Fibroblast of skin of left quadriceps (primary cell): ENCODE data around the gene ARHGAP29.

Experiments used
- DNase-seq, 2 experiments: peaks; one replicate each; pipeline ENCODE4 v3.0.0-alpha.2; 2013; ENCODE audit warnings: low read depth in 2 of 2

ARHGAP29 gene

GRCh38 chr1:94237291-94238226, at the start of gene ARHGAP29:
Gene ARHGAP29 (minus strand): TSS chr1:94237584. CDS start chr1:94231611, 5,973 bp downstream.
- peak; percentile 25 to 33 for DNase-seq

GRCh38 chr1:94286864-94287437, 49.6 kb upstream of the ARHGAP29 start:
- no peak for DNase-seq

GRCh38 chr1:94285031-94285654, 47.8 kb upstream of the ARHGAP29 start:
- DNase-seq = no peak

- no peak for DNase-seq
These were observed 47.1 kb upstream of the ARHGAP29 start for GRCh38 chr1:94284476-94284875.

GRCh38 chr1:94283462-94283861, 46.1 kb upstream of the ARHGAP29 start:
- no peak for DNase-seq

GRCh38 chr1:94282143-94282711, 44.8 kb upstream of the ARHGAP29 start:
- DNase-seq = no peak

GRCh38 chr1:94281361-94282142, 44.2 kb upstream of the ARHGAP29 start:
- no peak for DNase-seq

GRCh38 chr1:94280541-94280940, 43.2 kb upstream of the ARHGAP29 start:
- no peak for DNase-seq

- DNase-seq = no peak
These were observed 42.1 kb upstream of the ARHGAP29 start for GRCh38 chr1:94279462-94279861.

GRCh38 chr1:94279038-94279437, 41.7 kb upstream of the ARHGAP29 start:
- DNase-seq = no peak

GRCh38 chr1:94276988-94277434, 39.6 kb upstream of the ARHGAP29 start:
- DNase-seq = no peak

GRCh38 chr1:94275083-94275482, 37.7 kb upstream of the ARHGAP29 start:
- DNase-seq = no peak

GRCh38 chr1:94274561-94274960, 37.2 kb upstream of the ARHGAP29 start:
- DNase-seq = no peak

- no peak for DNase-seq
These were observed 35.7 kb upstream of the ARHGAP29 start for GRCh38 chr1:94273111-94273510.

GRCh38 chr1:94272388-94272787, 35.0 kb upstream of the ARHGAP29 start:
- no peak for DNase-seq

- DNase-seq = no peak
These were observed 34.0 kb upstream of the ARHGAP29 start for GRCh38 chr1:94271373-94271772.

- DNase-seq = peak; percentile 50 to 62
These were observed 33.4 kb upstream of the ARHGAP29 start for GRCh38 chr1:94270801-94271203.

GRCh38 chr1:94269921-94270320, 32.5 kb upstream of the ARHGAP29 start:
- DNase-seq = no peak

- no peak for DNase-seq
These were observed 28.5 kb upstream of the ARHGAP29 start for GRCh38 chr1:94265906-94266305.

GRCh38 chr1:94265011-94265422, 27.6 kb upstream of the ARHGAP29 start:
- no peak for DNase-seq

- DNase-seq = no peak
These were observed 23.4 kb upstream of the ARHGAP29 start for GRCh38 chr1:94260635-94261387.
